ENCODE results near the gene MYH15.

Gene MYH15

GRCh38 chr3:108525971-108526370, 15.6 kb upstream of the MYH15 start:
- H3K4me3 ChIP-seq (ENCODE audit: low read depth, low read length): no peak overlapping the region
- TF ChIP-seq CTCF (IDR thresholded peaks at IDR 0.05; ENCODE audit: low read depth, low read length): no peak

GRCh38 chr3:108525256-108525655, 14.9 kb upstream of the MYH15 start:
- no peak overlapping the region for H3K4me3 ChIP-seq (ENCODE audit: low read depth, low read length)
- TF ChIP-seq CTCF (IDR thresholded peaks at IDR 0.05; ENCODE audit: low read depth, low read length): no peak

- TF ChIP-seq CTCF (IDR thresholded peaks at IDR 0.05; ENCODE audit: low read depth, low read length): no peak
- H3K4me3 ChIP-seq (ENCODE audit: low read depth, low read length): no peak overlapping the region
Observed at GRCh38 chr3:108524537-108524936, 14.1 kb upstream of the MYH15 start.

- TF ChIP-seq CTCF (IDR thresholded peaks at IDR 0.05; ENCODE audit: low read depth, low read length): no peak
- H3K4me3 ChIP-seq (ENCODE audit: low read depth, low read length): no peak overlapping the region
Observed at GRCh38 chr3:108518895-108519294, 8.5 kb upstream of the MYH15 start.

- TF ChIP-seq CTCF (IDR thresholded peaks at IDR 0.05; ENCODE audit: low read depth, low read length): no peak
- no peak overlapping the region for H3K4me3 ChIP-seq (ENCODE audit: low read depth, low read length)
Observed at GRCh38 chr3:108516881-108517280, 6.5 kb upstream of the MYH15 start.

- TF ChIP-seq CTCF (IDR thresholded peaks at IDR 0.05; ENCODE audit: low read depth, low read length): no peak
- no peak overlapping the region for H3K4me3 ChIP-seq (ENCODE audit: low read depth, low read length)
Observed at GRCh38 chr3:108513961-108514360, 3.6 kb upstream of the MYH15 start.

- no peak overlapping the region for H3K4me3 ChIP-seq (ENCODE audit: low read depth, low read length)
- no peak for TF ChIP-seq CTCF (IDR thresholded peaks at IDR 0.05; ENCODE audit: low read depth, low read length)
Observed at GRCh38 chr3:108512671-108513070, 2.3 kb upstream of the MYH15 start.

All from WI38 (cell line).